H1 (cell line): ENCODE data around the gene HES1. TPM values are rescaled to one million over a fixed set of nuclear protein-coding genes. Genes with fewer than 3 reads are reported as not detected.

Experiments
- EGR1 ChIP-seq: IDR thresholded peaks from 2 replicates; pipeline ENCODE4 v1.6.1; 2011; ENCODE audit warnings: low read depth, low read length, borderline replicate concordance
- FOSL1 ChIP-seq: IDR thresholded peaks from 2 replicates; pipeline ENCODE4 v1.6.1; 2011; ENCODE audit warnings: mild to moderate bottlenecking, low read depth, low read length, moderate library complexity; ENCODE audit not compliant: insufficient read depth
- GABPA ChIP-seq: IDR thresholded peaks from 2 replicates; pipeline ENCODE4 v1.6.1; 2011; ENCODE audit warnings: mild to moderate bottlenecking, low read length, moderate library complexity, borderline replicate concordance; ENCODE audit not compliant: insufficient read depth
- HDAC2 ChIP-seq, 2 experiments: fragments of 300-600 bp in 1 of 2; sonication (generic) in 1 of 2; IDR thresholded peaks; 2 replicates each; pipeline ENCODE4 v1.6.1; 2011 to 2012; ENCODE audit warnings: low read depth in 2 of 2, low read length in 2 of 2, mild to moderate bottlenecking in 2 of 2, moderate library complexity in 2 of 2, borderline replicate concordance in 1 of 2, inconsistent platforms in 1 of 2
- KDM4A ChIP-seq: IDR thresholded peaks from one replicate; pipeline ENCODE4 v1.7.1; 2012; ENCODE audit warnings: low read depth, mild to moderate bottlenecking, moderate library complexity, low read length, inconsistent platforms; ENCODE audit not compliant: severe bottlenecking
- PHF8 ChIP-seq: fragments of 200-600 bp; sonication (generic); conservative IDR thresholded peaks from 2 replicates; pipeline ENCODE4 v1.7.1; 2012; ENCODE audit warnings: low read depth, mild to moderate bottlenecking, inconsistent platforms, low read length, moderate library complexity
- SP1 ChIP-seq: IDR thresholded peaks from 2 replicates; pipeline ENCODE4 v1.6.1; 2011; ENCODE audit warnings: low read depth, low read length
- TBP ChIP-seq: IDR thresholded peaks from 2 replicates; pipeline ENCODE4 v1.6.1; 2011; ENCODE audit warnings: low read depth, low read length, improper control_type of control experiment
- TCF12 ChIP-seq: IDR thresholded peaks from 2 replicates; pipeline ENCODE4 v1.6.1; 2011; ENCODE audit warnings: low read depth, mild to moderate bottlenecking, low read length
- polyA plus RNA-seq, 7 experiments: library from polyadenylated mRNA; depleted of rRNA in 3 of 7; stranded (reverse) in 5 of 7; unstranded in 2 of 7; fragments of >200 nt in 5 of 7; fragments of 200-250 nt in 2 of 7; gene quantifications; 1 replicate in 5 of 7; 2 replicates in 1 of 7; 4 replicates in 1 of 7; pipeline versions ENCODE4 v1.2.1 to v1.2.3, GENCODE V29; 2011 to 2013; ENCODE audit warnings: missing spikeins in 2 of 7, mixed read lengths in 2 of 7
- total RNA-seq: library from RNA; stranded (reverse); fragmentation: NEBNext Ultra II Directional; extraction: Animal tissue kit (Norgen Biotek cat#: 25700); gene quantifications from 2 replicates; pipeline ENCODE4 v1.2.1, GENCODE V29; 2021
- TF ChIP-seq, protein P1 (sequence below): fragments of 300-600 bp; sonication (generic); IDR thresholded peaks from 2 replicates; pipeline ENCODE4 v1.7.1; 2012; ENCODE audit warnings: low read length, moderate library complexity, mild to moderate bottlenecking, inconsistent platforms; ENCODE audit not compliant: insufficient replicate concordance

The HES1 gene
- total and polyA plus RNA-seq, 2 of the 8 experiments (the other 6 are each of a cell fraction or from before 2014, with no cell fraction given): 7.9 to 12.9 TPM

DNA sequence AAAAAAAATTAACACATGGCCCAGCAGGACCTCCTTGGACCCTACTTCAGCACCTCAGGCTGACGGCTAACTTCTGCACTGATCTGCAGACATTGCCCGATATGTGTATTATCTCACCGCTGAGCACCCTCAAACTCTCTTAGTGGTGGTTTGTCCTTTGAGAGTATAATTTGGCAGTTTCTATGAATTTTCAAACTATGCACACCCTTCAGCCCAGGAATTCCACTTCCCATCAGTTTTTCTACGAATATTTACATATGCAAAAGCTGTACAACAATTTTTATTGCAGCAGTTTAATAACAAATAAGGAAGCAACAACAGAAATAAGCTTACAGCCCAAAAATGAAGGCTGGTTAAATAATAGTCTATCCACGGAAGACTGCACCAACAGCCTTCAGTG lies 44.6 kb downstream of the HES1 start (continued):
- TF ChIP-seq, protein P1, sequence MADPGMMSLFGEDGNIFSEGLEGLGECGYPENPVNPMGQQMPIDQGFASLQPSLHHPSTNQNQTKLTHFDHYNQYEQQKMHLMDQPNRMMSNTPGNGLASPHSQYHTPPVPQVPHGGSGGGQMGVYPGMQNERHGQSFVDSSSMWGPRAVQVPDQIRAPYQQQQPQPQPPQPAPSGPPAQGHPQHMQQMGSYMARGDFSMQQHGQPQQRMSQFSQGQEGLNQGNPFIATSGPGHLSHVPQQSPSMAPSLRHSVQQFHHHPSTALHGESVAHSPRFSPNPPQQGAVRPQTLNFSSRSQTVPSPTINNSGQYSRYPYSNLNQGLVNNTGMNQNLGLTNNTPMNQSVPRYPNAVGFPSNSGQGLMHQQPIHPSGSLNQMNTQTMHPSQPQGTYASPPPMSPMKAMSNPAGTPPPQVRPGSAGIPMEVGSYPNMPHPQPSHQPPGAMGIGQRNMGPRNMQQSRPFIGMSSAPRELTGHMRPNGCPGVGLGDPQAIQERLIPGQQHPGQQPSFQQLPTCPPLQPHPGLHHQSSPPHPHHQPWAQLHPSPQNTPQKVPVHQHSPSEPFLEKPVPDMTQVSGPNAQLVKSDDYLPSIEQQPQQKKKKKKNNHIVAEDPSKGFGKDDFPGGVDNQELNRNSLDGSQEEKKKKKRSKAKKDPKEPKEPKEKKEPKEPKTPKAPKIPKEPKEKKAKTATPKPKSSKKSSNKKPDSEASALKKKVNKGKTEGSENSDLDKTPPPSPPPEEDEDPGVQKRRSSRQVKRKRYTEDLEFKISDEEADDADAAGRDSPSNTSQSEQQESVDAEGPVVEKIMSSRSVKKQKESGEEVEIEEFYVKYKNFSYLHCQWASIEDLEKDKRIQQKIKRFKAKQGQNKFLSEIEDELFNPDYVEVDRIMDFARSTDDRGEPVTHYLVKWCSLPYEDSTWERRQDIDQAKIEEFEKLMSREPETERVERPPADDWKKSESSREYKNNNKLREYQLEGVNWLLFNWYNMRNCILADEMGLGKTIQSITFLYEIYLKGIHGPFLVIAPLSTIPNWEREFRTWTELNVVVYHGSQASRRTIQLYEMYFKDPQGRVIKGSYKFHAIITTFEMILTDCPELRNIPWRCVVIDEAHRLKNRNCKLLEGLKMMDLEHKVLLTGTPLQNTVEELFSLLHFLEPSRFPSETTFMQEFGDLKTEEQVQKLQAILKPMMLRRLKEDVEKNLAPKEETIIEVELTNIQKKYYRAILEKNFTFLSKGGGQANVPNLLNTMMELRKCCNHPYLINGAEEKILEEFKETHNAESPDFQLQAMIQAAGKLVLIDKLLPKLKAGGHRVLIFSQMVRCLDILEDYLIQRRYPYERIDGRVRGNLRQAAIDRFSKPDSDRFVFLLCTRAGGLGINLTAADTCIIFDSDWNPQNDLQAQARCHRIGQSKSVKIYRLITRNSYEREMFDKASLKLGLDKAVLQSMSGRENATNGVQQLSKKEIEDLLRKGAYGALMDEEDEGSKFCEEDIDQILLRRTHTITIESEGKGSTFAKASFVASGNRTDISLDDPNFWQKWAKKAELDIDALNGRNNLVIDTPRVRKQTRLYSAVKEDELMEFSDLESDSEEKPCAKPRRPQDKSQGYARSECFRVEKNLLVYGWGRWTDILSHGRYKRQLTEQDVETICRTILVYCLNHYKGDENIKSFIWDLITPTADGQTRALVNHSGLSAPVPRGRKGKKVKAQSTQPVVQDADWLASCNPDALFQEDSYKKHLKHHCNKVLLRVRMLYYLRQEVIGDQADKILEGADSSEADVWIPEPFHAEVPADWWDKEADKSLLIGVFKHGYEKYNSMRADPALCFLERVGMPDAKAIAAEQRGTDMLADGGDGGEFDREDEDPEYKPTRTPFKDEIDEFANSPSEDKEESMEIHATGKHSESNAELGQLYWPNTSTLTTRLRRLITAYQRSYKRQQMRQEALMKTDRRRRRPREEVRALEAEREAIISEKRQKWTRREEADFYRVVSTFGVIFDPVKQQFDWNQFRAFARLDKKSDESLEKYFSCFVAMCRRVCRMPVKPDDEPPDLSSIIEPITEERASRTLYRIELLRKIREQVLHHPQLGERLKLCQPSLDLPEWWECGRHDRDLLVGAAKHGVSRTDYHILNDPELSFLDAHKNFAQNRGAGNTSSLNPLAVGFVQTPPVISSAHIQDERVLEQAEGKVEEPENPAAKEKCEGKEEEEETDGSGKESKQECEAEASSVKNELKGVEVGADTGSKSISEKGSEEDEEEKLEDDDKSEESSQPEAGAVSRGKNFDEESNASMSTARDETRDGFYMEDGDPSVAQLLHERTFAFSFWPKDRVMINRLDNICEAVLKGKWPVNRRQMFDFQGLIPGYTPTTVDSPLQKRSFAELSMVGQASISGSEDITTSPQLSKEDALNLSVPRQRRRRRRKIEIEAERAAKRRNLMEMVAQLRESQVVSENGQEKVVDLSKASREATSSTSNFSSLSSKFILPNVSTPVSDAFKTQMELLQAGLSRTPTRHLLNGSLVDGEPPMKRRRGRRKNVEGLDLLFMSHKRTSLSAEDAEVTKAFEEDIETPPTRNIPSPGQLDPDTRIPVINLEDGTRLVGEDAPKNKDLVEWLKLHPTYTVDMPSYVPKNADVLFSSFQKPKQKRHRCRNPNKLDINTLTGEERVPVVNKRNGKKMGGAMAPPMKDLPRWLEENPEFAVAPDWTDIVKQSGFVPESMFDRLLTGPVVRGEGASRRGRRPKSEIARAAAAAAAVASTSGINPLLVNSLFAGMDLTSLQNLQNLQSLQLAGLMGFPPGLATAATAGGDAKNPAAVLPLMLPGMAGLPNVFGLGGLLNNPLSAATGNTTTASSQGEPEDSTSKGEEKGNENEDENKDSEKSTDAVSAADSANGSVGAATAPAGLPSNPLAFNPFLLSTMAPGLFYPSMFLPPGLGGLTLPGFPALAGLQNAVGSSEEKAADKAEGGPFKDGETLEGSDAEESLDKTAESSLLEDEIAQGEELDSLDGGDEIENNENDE: no peak
- TF ChIP-seq GABPA (no peak), KDM4A (no peak), SP1 (no peak), TCF12 (no peak), TBP (no peak), EGR1 (no peak), PHF8 (no peak), HDAC2 (IDR thresholded peaks at IDR 0.05; ENCODE audit: borderline replicate concordance in 1 of 2, low read depth in 2 of 2, low read length in 2 of 2) (no peak), FOSL1 (no peak)
